GM18517 (cell line): ENCODE results near the gene MAP2K1.
"Not testable (repeated sequence)": the region's sequence is repeated elsewhere in the genome, so short reads cannot be mapped to it uniquely, and the experiment has no call there.

Experiments
- ATAC-seq: cut with Tn5 transposase; IDR thresholded peaks from one replicate; pipeline ENCODE4 v1.9.1; 2021; ENCODE audit warnings: mild to moderate bottlenecking, moderate library complexity; ENCODE audit not compliant: unreplicated experiment

Gene MAP2K1

GRCh38 chr15:66474135-66474534, 87.4 kb downstream of the MAP2K1 start:
- no peak for ATAC-seq

GRCh38 chr15:66474963-66475362, 88.3 kb downstream of the MAP2K1 start:
- no peak for ATAC-seq

DNA sequence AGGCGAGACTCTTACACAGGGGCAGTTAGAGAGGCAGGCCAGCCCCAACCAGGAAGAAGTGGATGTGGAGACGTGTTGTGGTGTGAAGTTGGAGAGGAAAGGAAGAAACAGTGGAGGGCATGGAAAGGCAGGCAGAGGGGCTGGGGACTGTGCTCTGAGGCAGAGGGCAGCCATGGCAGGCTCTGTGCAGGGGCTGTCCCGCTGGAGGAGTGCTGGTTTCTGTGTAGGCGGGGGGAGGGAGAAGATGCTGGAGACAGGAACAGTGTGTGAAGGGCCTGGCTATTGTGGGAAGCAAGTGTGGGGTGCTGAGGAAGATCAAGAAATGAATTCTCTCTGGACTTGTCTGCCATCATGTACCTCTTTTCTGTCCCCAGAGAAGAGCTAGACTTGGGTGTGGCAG, 89.8 kb downstream of the MAP2K1 start:
- ATAC-seq, result no peak

DNA sequence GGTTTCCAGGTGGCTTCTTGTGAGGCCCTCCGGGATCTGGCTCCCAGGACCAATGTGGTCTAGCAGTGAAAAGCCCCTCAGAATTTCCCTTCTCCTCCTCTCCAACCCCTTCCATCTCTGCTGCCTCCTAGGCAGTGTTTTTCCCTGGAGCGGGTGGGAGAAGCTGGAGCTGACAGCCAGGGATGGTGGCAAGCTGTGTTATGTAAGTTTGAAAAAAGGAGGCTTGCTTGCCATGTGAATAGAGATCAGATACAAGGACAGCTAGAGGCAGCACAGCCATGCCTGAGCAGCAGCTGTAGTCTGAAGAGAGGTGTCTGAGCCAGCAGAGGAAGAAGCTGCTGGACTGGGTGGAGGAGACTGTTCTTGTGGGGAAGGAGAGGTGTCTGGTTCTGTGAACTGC, 90.3 kb downstream of the MAP2K1 start:
- ATAC-seq, result no peak

GRCh38 chr15:66480267-66480666, 93.6 kb downstream of the MAP2K1 start:
- no peak for ATAC-seq

DNA sequence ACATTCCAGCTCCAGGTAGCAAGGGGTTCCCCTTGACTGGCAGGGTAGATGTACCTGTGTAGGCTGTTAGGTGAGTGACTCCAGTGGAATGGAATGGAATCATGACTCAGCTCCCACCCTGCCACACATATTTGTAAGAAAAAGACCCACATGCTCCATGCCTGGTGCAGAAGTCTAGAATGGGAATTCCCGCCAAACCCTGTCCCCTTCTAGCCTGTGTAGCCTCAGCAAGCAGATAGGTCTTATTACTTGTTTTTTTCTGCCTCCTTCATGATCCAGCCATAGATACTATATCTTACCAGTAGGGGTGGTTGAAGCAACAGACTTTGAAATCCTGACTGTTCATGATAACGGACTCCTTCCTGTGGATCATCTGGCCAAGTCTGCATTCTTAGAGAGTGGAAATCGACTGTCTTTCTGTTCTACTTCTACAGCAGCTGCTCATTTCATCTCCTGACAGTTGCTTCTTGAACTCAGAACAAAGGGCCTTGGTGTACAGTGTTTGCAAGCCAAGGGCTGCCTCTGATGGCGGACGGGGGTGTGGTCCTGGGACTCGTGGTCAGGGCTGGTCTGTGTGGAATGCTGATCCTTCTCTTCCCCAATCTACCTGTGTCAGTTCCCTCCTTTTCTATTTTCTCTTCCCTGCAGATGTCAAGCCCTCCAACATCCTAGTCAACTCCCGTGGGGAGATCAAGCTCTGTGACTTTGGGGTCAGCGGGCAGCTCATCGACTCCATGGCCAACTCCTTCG, 94.6 kb downstream of the MAP2K1 start:
- ATAC-seq, result no peak

- no peak for ATAC-seq
Observed at GRCh38 chr15:66482539-66482938, 95.8 kb downstream of the MAP2K1 start.

- no peak for ATAC-seq
Observed at GRCh38 chr15:66483131-66483566, 96.4 kb downstream of the MAP2K1 start.

DNA sequence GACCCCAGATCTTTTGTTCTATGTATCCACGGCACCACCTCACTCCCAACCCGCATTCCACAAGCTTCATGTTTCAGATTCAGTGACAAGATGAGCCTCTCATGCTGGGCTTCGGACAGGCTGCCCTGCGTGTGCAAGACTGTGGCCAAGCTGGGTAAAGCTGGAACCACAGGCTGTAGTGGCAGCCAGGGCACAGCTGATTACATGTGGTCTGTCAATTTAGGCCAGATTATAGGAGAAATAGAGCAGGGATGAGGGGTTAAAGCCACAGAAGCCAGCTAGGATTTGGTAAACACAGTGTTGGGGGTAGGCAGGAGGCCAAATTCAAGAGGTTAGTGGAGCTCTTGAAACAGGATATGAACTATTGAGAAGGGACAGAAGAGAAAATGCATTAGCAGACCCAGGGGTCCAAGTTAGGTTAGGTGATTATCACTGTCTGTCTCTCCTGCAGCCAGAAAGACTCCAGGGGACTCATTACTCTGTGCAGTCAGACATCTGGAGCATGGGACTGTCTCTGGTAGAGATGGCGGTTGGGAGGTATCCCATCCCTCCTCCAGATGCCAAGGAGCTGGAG, 97.9 kb downstream of the MAP2K1 start:
- no peak for ATAC-seq

DNA sequence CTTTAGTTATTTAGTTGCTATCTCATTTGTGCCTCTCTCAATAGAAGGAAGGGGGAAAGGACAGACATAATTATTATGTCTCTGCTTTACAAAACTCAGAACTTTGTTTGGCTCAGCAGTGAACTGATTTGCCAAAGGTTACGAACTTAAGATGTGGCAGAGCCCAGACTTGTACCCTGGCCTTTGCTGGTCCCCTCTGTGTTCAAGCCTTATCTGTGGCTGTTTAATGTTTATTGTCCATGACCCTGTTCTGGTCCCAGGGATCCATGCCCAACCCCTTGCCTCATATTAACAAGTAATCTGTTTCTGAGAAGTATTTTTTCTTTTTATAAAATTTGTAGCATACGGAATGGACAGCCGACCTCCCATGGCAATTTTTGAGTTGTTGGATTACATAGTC, 100.2 kb downstream of the MAP2K1 start:
- ATAC-seq, result no peak

GRCh38 chr15:66488525-66488924, 101.8 kb downstream of the MAP2K1 start:
- no peak for ATAC-seq

GRCh38 chr15:66489179-66489791, 102.6 kb downstream of the MAP2K1 start:
- no peak for ATAC-seq

- no peak for ATAC-seq
Observed at GRCh38 chr15:66491846-66492245, 105.1 kb downstream of the MAP2K1 start.

- ATAC-seq, result no peak
Observed at GRCh38 chr15:66494262-66494661, 107.5 kb downstream of the MAP2K1 start.

DNA sequence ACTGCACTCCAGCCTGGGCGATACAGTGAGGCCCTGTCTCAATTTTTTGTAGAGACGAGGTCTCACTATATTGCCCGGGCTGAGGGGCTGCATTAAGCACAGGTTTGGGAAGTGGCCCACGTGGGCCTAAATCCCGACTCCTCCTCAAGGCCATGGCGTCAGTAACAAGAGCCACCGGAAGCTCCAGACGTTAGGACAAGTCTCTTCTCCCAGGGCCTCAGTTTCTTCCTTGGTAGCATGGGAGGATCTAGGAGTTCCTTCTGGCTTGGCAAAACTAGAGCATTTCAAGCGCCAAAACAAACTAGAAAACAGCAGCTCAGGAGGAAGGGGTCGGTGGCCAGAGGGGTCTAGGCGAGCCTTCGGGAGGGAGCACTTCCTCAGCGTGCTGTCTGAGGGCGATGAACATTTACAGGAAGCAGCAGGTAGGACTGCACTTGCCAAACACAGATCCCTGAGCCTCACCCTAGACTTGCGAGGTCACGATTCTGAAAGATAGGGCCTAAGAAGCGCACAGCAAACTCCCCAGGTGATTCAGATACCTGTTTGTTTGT, 110.3 kb downstream of the MAP2K1 start:
- peak; percentile 12 for ATAC-seq

- peak; percentile 79 for ATAC-seq
Observed at GRCh38 chr15:66497502-66498455, 111.1 kb downstream of the MAP2K1 start, which contains the start of gene SNAPC5. SNAPC5 (minus strand) TSS chr15:66497762; CDS start chr15:66497731, 31 bp downstream.

- ATAC-seq, result no peak
Observed at GRCh38 chr15:66498501-66499386, 112.0 kb downstream of the MAP2K1 start.

DNA sequence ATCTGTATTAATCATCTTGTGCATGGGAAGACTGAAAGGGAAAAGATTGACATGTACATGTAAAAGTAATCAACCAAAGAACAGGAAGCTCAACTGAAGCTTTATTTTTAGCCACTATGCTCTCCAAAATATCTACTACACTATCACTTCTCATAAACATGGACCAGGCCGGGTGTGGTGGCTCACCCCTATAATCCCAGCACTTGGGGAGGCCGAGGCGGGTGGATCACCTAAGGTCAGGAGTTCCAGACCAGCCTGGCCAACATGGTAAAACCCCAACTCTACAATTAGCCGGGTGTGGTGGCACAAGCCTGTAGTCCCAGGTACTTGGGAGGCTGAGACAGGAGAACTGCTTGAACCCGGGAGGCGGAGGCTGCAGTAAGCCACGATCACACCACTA, 113.6 kb downstream of the MAP2K1 start:
- not testable (repeated sequence) for ATAC-seq

DNA sequence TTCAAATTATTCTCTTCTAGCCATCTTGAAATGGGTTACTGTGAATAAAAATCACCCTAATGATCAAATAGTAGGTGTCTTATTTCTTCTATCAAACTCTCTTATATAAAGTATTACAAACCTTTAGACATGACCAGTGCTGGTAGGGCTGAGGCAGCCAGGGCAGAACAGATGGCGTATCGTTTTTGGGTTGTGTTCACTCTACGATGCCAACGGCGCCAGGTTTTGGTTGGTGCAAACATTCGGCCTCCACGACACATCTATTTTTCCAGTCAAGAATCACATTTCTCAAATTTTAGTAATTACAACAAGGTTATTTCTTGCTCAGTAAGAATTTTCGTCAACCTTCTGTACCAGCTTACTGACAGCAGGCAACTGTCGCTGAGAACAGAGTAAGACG, 115.8 kb downstream of the MAP2K1 start:
- no peak for ATAC-seq
